ENCODE measurements around the gene PNMA1.

GRCh38 chr14:73700325-73700724, 13.9 kb downstream of the PNMA1 start:
- TF ChIP-seq CTCF (IDR thresholded peaks at IDR 0.05; ENCODE audit: poor library complexity, severe bottlenecking) = no peak
- no peak for TF ChIP-seq EZH2 (IDR thresholded peaks at IDR 0.05; ENCODE audit: borderline replicate concordance, insufficient read depth, low read length, poor library complexity, severe bottlenecking)
- TF ChIP-seq POLR2AphosphoS5 (IDR thresholded peaks at IDR 0.05) = no peak
- TF ChIP-seq EP300 (conservative IDR thresholded peaks at IDR 0.05; ENCODE audit: poor library complexity, severe bottlenecking) = no peak
- TF ChIP-seq SMC3 (conservative IDR thresholded peaks at IDR 0.05; ENCODE audit: poor library complexity) = no peak
- TF ChIP-seq REST (IDR thresholded peaks at IDR 0.05; ENCODE audit: borderline replicate concordance) = no peak
- TF ChIP-seq RAD21 (conservative IDR thresholded peaks at IDR 0.05) = no peak
- TF ChIP-seq TAF1 (IDR thresholded peaks at IDR 0.05; ENCODE audit: low read depth) = no peak
- no peak for TF ChIP-seq MXI1 (conservative IDR thresholded peaks at IDR 0.05; ENCODE audit: poor library complexity, severe bottlenecking)
